ENCODE data around the gene KLHDC4. TPM values are rescaled to one million over a fixed set of nuclear protein-coding genes. Genes with fewer than 3 reads are reported as not detected.
"Not testable (repeated sequence)": the region's sequence is repeated elsewhere in the genome, so short reads cannot be mapped to it uniquely, and the experiment has no call there.

Gene KLHDC4
- total and polyA plus RNA-seq, 2 donors (not counting 1 experiment from before 2014, with no cell fraction given) = 51.3 to 90.8 TPM

GRCh38 chr16:87812200-87812656, 46.4 kb upstream of the KLHDC4 start:
- no peak for ATAC-seq (ENCODE audit: low read depth)
- Histone ChIP-seq H3K9ac (ENCODE audit: low read length) (no peak overlapping the region), H3K79me2 (ENCODE audit: control insufficient read depth, insufficient read depth, low read length) (no peaks in the 10 kb centered on the region), H3K36me3 (replicated peaks in 1 of 2; ENCODE audit: control extremely low read depth in 1 of 2, control insufficient read depth in 1 of 2, extremely low read depth in 1 of 2, insufficient read depth in 2 of 2, low read length in 1 of 2) (no peaks in the 10 kb centered on the region), H3K9me3 (ENCODE audit: control extremely low read depth in 1 of 3, control insufficient read depth in 2 of 3, insufficient read depth in 1 of 3, low read length in 2 of 3) (peaks cover 0 to 18% (median 10%) of the 10 kb centered on the region in 3 donors), H3K4me1 (ENCODE audit: control insufficient read depth in 2 of 2, insufficient read depth in 2 of 2, low read length in 2 of 2) (peaks cover 33 to 51% of the 10 kb centered on the region in 2 donors), H4K20me1 (ENCODE audit: control insufficient read depth, insufficient read depth, low read length, poor library complexity, severe bottlenecking) (peaks cover 7% of the 10 kb centered on the region), H3K4me3 (ENCODE audit: control extremely low read depth in 1 of 5, extremely low read depth in 1 of 5, insufficient read depth in 1 of 5, low read depth in 2 of 5, low read length in 4 of 5) (no peak overlapping the region), H3K27me3 (replicated peaks in 1 of 4; ENCODE audit: control extremely low read depth in 1 of 4, control insufficient read depth in 3 of 4, insufficient read depth in 4 of 4, low read length in 3 of 4) (peaks cover 0 to 5% (median 0%) of the 10 kb centered on the region in 4 experiments), H3K4me2 (replicated peaks; ENCODE audit: low read depth, low read length, poor library complexity, severe bottlenecking) (no peak overlapping the region), H2AFZ (ENCODE audit: insufficient read depth, low read depth, low read length, poor library complexity, severe bottlenecking) (no peak overlapping the region), H3K27ac (ENCODE audit: low read length in 2 of 2) (no peak overlapping the region)
- no peaks in the 10 kb centered on the region for H3K9me3 Mint-ChIP-seq (ENCODE audit: insufficient read depth)
- DNase-seq = no peak
- H3K27me3 Mint-ChIP-seq = no peaks in the 10 kb centered on the region
- intact Hi-C loops (cut with micrococcal nuclease) = loop anchor here (5.0 kb wide), 1 partner anchor 40 kb away; no protein-coding TSS in a partner anchor
- H3K4me3 Mint-ChIP-seq = no peak overlapping the region
- ChIA-PET CTCF (interaction anchor here (1.2 to 12.6 kb wide), 4 partner anchors 31 to 59 kb away, joined by 3 to 154 read pairs (median 27); no protein-coding TSS in a partner anchor), POLR2A (interaction anchor here (0.5 kb wide), 1 partner anchor 32 kb away, joined by 6 read pairs; no protein-coding TSS in a partner anchor)
- H3K4me1 Mint-ChIP-seq = peaks cover 49% of the 10 kb centered on the region
- no peak for TF ChIP-seq CTCF (IDR thresholded peaks at IDR 0.05)
- TF ChIP-seq EZH2 (IDR thresholded peaks at IDR 0.05; ENCODE audit: borderline replicate concordance, insufficient read depth, low read depth, low read length, poor library complexity, severe bottlenecking) = no peak
- WGBS (ENCODE audit: insufficient coverage) = 93% methylated on average over 5 of the region's 10 CpGs
- peak overlapping the region; percentile 27 for H3K27ac Mint-ChIP-seq

DNA sequence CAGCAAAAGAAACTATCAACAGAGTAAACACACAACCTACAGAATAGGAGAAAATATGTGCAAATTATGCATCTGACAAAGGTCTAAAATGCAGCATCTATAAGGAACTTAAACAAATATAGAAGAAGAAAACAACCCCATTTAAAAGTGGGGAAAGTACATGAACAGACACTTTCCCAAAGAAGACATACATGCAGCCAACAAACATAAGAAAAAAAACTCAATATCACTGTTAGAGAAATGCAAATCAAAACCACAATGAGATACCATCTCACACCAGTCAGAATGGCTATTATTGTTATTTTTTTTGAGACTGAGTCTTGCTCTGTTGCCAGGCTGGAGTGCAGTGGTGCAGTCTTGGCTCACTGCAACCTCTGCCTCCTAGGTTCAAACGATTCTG, 45.7 kb upstream of the KLHDC4 start:
- H3K36me3 ChIP-seq (replicated peaks in 1 of 2; ENCODE audit: control extremely low read depth in 1 of 2, control insufficient read depth in 1 of 2, extremely low read depth in 1 of 2, insufficient read depth in 2 of 2, low read length in 1 of 2); POLR2A ChIA-PET; H2AFZ ChIP-seq (ENCODE audit: insufficient read depth, low read depth, low read length, poor library complexity, severe bottlenecking); H3K27me3 Mint-ChIP-seq; ATAC-seq (ENCODE audit: low read depth); H3K79me2 ChIP-seq (ENCODE audit: control insufficient read depth, insufficient read depth, low read length); H3K9me3 Mint-ChIP-seq (ENCODE audit: insufficient read depth); H3K27ac ChIP-seq (ENCODE audit: low read length in 2 of 2); H3K9ac ChIP-seq (ENCODE audit: low read length); DNase-seq; H4K20me1 ChIP-seq (ENCODE audit: control insufficient read depth, insufficient read depth, low read length, poor library complexity, severe bottlenecking); H3K27me3 ChIP-seq (replicated peaks in 1 of 4; ENCODE audit: control extremely low read depth in 1 of 4, control insufficient read depth in 3 of 4, insufficient read depth in 4 of 4, low read length in 3 of 4); H3K4me3 ChIP-seq (ENCODE audit: control extremely low read depth in 1 of 5, extremely low read depth in 1 of 5, insufficient read depth in 1 of 5, low read depth in 2 of 5, low read length in 4 of 5): not testable (repeated sequence)
- Mint-ChIP-seq H3K4me3 (peak overlapping the region; percentile 82), H3K27ac (peak overlapping the region; percentile 85), H3K4me1 (peaks cover 56% of the 10 kb centered on the region)
- Histone ChIP-seq H3K4me2 (replicated peaks; ENCODE audit: low read depth, low read length, poor library complexity, severe bottlenecking) (peak overlapping the region; percentile 88), H3K9me3 (ENCODE audit: control extremely low read depth in 1 of 3, control insufficient read depth in 2 of 3, insufficient read depth in 1 of 3, low read length in 2 of 3) (peaks cover 0 to 10% (median 2%) of the 10 kb centered on the region in 3 donors), H3K4me1 (ENCODE audit: control insufficient read depth in 2 of 2, insufficient read depth in 2 of 2, low read length in 2 of 2) (peaks cover 41 to 59% of the 10 kb centered on the region in 2 donors)
- CTCF ChIA-PET = interaction anchor here (1.2 to 12.6 kb wide), 5 partner anchors 31 to 59 kb away, joined by 3 to 154 read pairs (median 26); no protein-coding TSS in a partner anchor
- intact Hi-C loops (cut with micrococcal nuclease) = loop anchor here (5.0 kb wide), 1 partner anchor 41 kb away; no protein-coding TSS in a partner anchor
- 17% methylated on average over 1 of the region's 1 CpG for WGBS (ENCODE audit: insufficient coverage)

Data from B cell (primary cell).